SH-SY5Y (cell line): ENCODE data around the gene RUFY3.

Experiments used
- GATA2 ChIP-seq: IDR thresholded peaks from 2 replicates; pipeline ENCODE4 v1.6.1; 2011; ENCODE audit warnings: mild to moderate bottlenecking, low read depth, low read length
- GATA3 ChIP-seq: IDR thresholded peaks from 2 replicates; pipeline ENCODE4 v1.6.1; 2011; ENCODE audit warnings: low read depth, mild to moderate bottlenecking, low read length, moderate library complexity

GRCh38 chr4:70793626-70794025, 71.9 kb downstream of the RUFY3 start:
- TF ChIP-seq GATA3 (no peak), GATA2 (no peak)
